GM21528 (cell line): ENCODE measurements around the gene S1PR4.
"Not testable (repeated sequence)": the region's sequence is repeated elsewhere in the genome, so short reads cannot be mapped to it uniquely, and the experiment has no call there.

Source experiments
- ATAC-seq: cut with Tn5 transposase; IDR thresholded peaks from one replicate; pipeline ENCODE4 v1.9.1; 2021; ENCODE audit warnings: mild to moderate bottlenecking, moderate library complexity; ENCODE audit not compliant: unreplicated experiment, low FRiP score

Gene S1PR4

GRCh38 chr19:3192684-3193083, 14.1 kb downstream of the S1PR4 start:
- no peak for ATAC-seq

GRCh38 chr19:3193256-3194105, 14.9 kb downstream of the S1PR4 start:
- no peak for ATAC-seq

GRCh38 chr19:3194106-3195087, 15.8 kb downstream of the S1PR4 start:
- no peak for ATAC-seq

- no peak for ATAC-seq
These were observed 17.7 kb downstream of the S1PR4 start for GRCh38 chr19:3196064-3196932.

GRCh38 chr19:3196933-3197205, 18.3 kb downstream of the S1PR4 start:
- no peak for ATAC-seq

- no peak for ATAC-seq
These were observed 20.5 kb downstream of the S1PR4 start for GRCh38 chr19:3198901-3199700.

GRCh38 chr19:3201072-3201700, 22.6 kb downstream of the S1PR4 start:
- no peak for ATAC-seq

- ATAC-seq: no peak
These were observed 23.3 kb downstream of the S1PR4 start for GRCh38 chr19:3201911-3202310.

- ATAC-seq: no peak
These were observed 23.8 kb downstream of the S1PR4 start for GRCh38 chr19:3202346-3202745.

GRCh38 chr19:3202895-3203294, 24.3 kb downstream of the S1PR4 start:
- ATAC-seq: not testable (repeated sequence)

GRCh38 chr19:3203805-3204645, 25.5 kb downstream of the S1PR4 start:
- no peak for ATAC-seq

- no peak for ATAC-seq
These were observed 26.2 kb downstream of the S1PR4 start for GRCh38 chr19:3204646-3205275.

- no peak for ATAC-seq
These were observed 27.8 kb downstream of the S1PR4 start for GRCh38 chr19:3206216-3206953.

- no peak for ATAC-seq
These were observed 29.1 kb downstream of the S1PR4 start for GRCh38 chr19:3207461-3208242.

- no peak for ATAC-seq
These were observed 30.0 kb downstream of the S1PR4 start for GRCh38 chr19:3208317-3209207.
